ENCODE data around the gene TNFSF10. TPM values are rescaled to one million over a fixed set of nuclear protein-coding genes. Genes with fewer than 3 reads are reported as not detected.

The TNFSF10 gene
- total and polyA plus RNA-seq, 10 of the 15 experiments (the other 5 are each of a cell fraction or from before 2014, with no cell fraction given), result 2.1 to 12.3 (median 4.4) TPM

DNA sequence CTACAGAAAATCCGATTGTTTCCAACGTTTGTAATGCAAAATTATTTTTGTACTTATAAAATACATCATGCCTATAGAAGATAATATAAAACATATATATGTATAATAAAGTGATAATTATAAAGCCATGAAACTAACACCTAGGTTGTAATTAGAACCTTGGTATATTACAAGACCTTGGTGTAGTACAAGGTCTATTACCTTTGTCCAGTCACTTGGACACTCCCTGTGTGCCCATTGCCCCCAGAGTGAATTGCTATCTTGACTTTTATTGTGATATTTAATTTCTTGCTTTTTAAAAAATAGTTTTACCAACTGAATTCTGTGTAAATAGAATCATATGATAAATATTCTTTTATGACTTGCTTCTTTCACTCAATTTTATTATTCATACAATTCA, 20.7 kb upstream of the TNFSF10 start (continued):
- TF ChIP-seq, protein P1, sequence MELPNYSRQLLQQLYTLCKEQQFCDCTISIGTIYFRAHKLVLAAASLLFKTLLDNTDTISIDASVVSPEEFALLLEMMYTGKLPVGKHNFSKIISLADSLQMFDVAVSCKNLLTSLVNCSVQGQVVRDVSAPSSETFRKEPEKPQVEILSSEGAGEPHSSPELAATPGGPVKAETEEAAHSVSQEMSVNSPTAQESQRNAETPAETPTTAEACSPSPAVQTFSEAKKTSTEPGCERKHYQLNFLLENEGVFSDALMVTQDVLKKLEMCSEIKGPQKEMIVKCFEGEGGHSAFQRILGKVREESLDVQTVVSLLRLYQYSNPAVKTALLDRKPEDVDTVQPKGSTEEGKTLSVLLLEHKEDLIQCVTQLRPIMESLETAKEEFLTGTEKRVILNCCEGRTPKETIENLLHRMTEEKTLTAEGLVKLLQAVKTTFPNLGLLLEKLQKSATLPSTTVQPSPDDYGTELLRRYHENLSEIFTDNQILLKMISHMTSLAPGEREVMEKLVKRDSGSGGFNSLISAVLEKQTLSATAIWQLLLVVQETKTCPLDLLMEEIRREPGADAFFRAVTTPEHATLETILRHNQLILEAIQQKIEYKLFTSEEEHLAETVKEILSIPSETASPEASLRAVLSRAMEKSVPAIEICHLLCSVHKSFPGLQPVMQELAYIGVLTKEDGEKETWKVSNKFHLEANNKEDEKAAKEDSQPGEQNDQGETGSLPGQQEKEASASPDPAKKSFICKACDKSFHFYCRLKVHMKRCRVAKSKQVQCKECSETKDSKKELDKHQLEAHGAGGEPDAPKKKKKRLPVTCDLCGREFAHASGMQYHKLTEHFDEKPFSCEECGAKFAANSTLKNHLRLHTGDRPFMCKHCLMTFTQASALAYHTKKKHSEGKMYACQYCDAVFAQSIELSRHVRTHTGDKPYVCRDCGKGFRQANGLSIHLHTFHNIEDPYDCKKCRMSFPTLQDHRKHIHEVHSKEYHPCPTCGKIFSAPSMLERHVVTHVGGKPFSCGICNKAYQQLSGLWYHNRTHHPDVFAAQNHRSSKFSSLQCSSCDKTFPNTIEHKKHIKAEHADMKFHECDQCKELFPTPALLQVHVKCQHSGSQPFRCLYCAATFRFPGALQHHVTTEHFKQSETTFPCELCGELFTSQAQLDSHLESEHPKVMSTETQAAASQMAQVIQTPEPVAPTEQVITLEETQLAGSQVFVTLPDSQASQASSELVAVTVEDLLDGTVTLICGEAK (IDR thresholded peaks at IDR 0.05; ENCODE audit: borderline replicate concordance), result no peak
- TF ChIP-seq MXI1 (IDR thresholded peaks at IDR 0.05; ENCODE audit: low read depth, low read length) (no peak), TCF12 (IDR thresholded peaks at IDR 0.05; ENCODE audit: low read depth, low read length) (no peak), NR2C2 (IDR thresholded peaks at IDR 0.05; ENCODE audit: borderline replicate concordance, control insufficient read depth, insufficient read length, low read depth) (no peak), TBL1XR1 (IDR thresholded peaks at IDR 0.05; ENCODE audit: low read depth, low read length) (no peak)
- TF ChIP-seq, protein P2, sequence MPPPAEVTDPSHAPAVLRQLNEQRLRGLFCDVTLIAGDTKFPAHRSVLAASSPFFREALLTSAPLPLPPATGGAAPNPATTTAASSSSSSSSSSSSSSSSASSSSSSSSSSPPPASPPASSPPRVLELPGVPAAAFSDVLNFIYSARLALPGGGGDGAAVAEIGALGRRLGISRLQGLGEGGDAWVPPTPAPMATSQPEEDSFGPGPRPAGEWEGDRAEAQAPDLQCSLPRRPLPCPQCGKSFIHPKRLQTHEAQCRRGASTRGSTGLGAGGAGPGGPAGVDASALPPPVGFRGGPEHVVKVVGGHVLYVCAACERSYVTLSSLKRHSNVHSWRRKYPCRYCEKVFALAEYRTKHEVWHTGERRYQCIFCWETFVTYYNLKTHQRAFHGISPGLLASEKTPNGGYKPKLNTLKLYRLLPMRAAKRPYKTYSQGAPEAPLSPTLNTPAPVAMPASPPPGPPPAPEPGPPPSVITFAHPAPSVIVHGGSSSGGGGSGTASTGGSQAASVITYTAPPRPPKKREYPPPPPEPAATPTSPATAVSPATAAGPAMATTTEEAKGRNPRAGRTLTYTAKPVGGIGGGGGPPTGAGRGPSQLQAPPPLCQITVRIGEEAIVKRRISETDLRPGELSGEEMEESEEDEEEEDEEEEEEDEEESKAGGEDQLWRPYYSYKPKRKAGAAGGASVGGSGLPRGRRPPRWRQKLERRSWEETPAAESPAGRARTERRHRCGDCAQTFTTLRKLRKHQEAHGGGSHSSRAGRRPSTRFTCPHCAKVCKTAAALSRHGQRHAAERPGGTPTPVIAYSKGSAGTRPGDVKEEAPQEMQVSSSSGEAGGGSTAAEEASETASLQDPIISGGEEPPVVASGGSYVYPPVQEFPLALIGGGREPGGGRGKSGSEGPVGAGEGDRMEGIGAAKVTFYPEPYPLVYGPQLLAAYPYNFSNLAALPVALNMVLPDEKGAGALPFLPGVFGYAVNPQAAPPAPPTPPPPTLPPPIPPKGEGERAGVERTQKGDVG (CRISPR knock-in tag; IDR thresholded peaks at IDR 0.05), result no peak

All from GM12878 (cell line).